ENCODE data around the gene USP6NL. TPM values are rescaled to one million over a fixed set of nuclear protein-coding genes. Genes with fewer than 3 reads are reported as not detected.
A peak's percentile ranks its signal among the peaks of the same experiment; 100 is the strongest.

Gene USP6NL
- total RNA-seq, 2 experiments from 2014 or later: 3.2 to 3.4 TPM

GRCh38 chr10:11479300-11479699 lies 132.2 kb downstream of the USP6NL start:
- CTCF ChIA-PET: interaction anchor here (1.6 kb wide), 1 partner anchor 19 kb away, joined by 4 read pairs; no protein-coding TSS in a partner anchor
- Mint-ChIP-seq H3K36me3 (peaks cover 4% of the 10 kb centered on the region), H3K27ac (no peak overlapping the region), H3K9me3 (no peaks in the 10 kb centered on the region), H3K27me3 (no peaks in the 10 kb centered on the region), H3K4me3 (no peak overlapping the region), H3K4me1 (ENCODE audit: low read depth) (peaks cover 9% of the 10 kb centered on the region)
- POLR2A ChIA-PET: interaction anchor here (0.6 kb wide), 1 partner anchor 1123 kb away, joined by 4 read pairs; no protein-coding TSS in a partner anchor
- intact Hi-C loops (cut with micrococcal nuclease): no loop called here
- no peak for DNase-seq

- POLR2A ChIA-PET: no interaction called here
Measured at GRCh38 chr10:11478807-11479206, 132.6 kb downstream of the USP6NL start.

GRCh38 chr10:11475831-11476434 lies 135.5 kb downstream of the USP6NL start:
- peaks cover 8% of the 10 kb centered on the region for H3K4me1 Mint-ChIP-seq (ENCODE audit: low read depth)
- POLR2A ChIA-PET: no interaction called here
- H3K4me3 Mint-ChIP-seq: no peak overlapping the region
- H3K9me3 Mint-ChIP-seq: no peaks in the 10 kb centered on the region
- H3K36me3 Mint-ChIP-seq: peaks cover 4% of the 10 kb centered on the region
- CTCF ChIA-PET: no interaction called here
- DNase-seq: no peak
- no peaks in the 10 kb centered on the region for H3K27me3 Mint-ChIP-seq
- intact Hi-C loops (cut with micrococcal nuclease): no loop called here
- H3K27ac Mint-ChIP-seq: no peak overlapping the region

More at GRCh38 chr10:11478807-11479206, 132.6 kb downstream of the USP6NL start:
- CTCF ChIA-PET: interaction anchor here (1.6 kb wide), 1 partner anchor 19 kb away, joined by 4 read pairs; no protein-coding TSS in a partner anchor
- DNase-seq: no peak
- H3K9me3 Mint-ChIP-seq: no peaks in the 10 kb centered on the region
- peaks cover 9% of the 10 kb centered on the region for H3K4me1 Mint-ChIP-seq (ENCODE audit: low read depth)
- no peaks in the 10 kb centered on the region for H3K27me3 Mint-ChIP-seq
- H3K36me3 Mint-ChIP-seq: peaks cover 4% of the 10 kb centered on the region
- intact Hi-C loops (cut with micrococcal nuclease): no loop called here
- H3K27ac Mint-ChIP-seq: no peak overlapping the region
- H3K4me3 Mint-ChIP-seq: no peak overlapping the region

DNA sequence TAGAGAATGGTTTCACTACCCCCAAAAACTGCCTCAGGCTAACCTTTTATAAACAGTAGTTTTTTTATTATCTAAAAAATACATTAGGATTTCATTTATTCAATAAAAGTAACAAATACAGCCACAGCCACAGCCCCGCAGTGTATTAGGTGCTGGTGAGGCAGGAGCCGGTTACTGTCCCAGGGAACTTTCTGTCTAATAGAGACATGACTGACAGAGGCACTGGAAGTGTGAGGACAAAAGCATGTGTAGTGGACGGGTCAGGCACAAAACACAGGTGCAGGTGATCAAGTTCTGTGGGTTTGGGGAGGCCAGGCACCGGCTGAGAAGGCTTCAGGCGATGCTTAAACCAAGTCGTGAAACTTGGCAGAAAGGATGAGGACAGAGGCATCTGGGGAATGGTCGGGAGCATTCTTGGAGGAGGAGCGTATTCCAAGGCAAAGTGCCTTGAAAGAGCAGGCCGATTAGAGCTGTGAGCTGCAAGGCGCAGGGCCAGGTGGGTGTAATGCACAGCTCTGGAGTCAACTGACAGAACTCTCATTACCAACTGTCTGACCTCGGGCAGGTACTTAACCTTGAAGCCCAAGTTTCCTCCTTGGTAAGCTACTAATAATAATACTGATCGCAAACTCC lies 138.2 kb downstream of the USP6NL start:
- DNase-seq: no peak
- no peaks in the 10 kb centered on the region for H3K27me3 Mint-ChIP-seq
- POLR2A ChIA-PET: no interaction called here
- no peak overlapping the region for H3K27ac Mint-ChIP-seq
- no peaks in the 10 kb centered on the region for H3K36me3 Mint-ChIP-seq
- no peak overlapping the region for H3K4me3 Mint-ChIP-seq
- CTCF ChIA-PET: interaction anchor here (1.4 kb wide), 1 partner anchor 284 kb away, joined by 3 read pairs; no protein-coding TSS in a partner anchor
- no peaks in the 10 kb centered on the region for H3K4me1 Mint-ChIP-seq (ENCODE audit: low read depth)
- intact Hi-C loops (cut with micrococcal nuclease): loop anchor here (2.0 to 5.0 kb wide), 3 partner anchors 38 to 361 kb away; no protein-coding TSS in a partner anchor
- no peaks in the 10 kb centered on the region for H3K9me3 Mint-ChIP-seq

DNA sequence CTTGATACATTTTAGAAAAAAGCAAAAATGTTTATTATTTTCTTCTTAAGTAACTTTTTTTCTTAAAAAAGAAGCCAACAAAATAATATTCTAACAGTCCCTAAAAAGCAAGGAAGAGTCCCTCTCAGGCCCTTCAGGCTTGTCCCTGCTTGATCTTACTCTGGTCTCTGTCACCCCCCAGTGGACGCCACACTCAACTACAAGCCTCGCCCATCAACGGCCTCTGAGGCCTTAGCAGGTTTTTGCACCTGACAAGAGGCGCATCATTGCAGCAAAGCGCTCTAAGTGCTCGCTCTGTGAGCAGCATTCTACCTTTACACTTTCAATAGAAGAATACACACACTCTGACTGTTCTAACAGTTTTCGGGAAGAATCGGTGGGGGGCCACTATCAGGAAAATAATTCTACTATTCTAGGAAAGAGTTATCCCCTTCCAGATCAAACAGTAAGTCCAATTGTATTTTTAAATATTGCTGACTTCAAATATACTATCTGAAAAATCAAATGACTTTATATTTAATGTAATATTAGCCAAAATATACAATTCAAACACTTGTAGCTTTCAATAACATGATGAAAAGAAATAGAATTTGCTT lies 139.2 kb downstream of the USP6NL start:
- H3K4me1 Mint-ChIP-seq (ENCODE audit: low read depth): no peaks in the 10 kb centered on the region
- ChIA-PET POLR2A (no interaction called here), CTCF (interaction anchor here (1.4 kb wide), 1 partner anchor 285 kb away, joined by 3 read pairs; no protein-coding TSS in a partner anchor)
- DNase-seq: peak; percentile 84
- intact Hi-C loops (cut with micrococcal nuclease): loop anchor here (1.0 to 5.0 kb wide), 4 partner anchors 37 to 360 kb away; no protein-coding TSS in a partner anchor
- H3K27ac Mint-ChIP-seq: peak overlapping the region; percentile 28
- H3K27me3 Mint-ChIP-seq: no peaks in the 10 kb centered on the region
- no peaks in the 10 kb centered on the region for H3K9me3 Mint-ChIP-seq
- H3K36me3 Mint-ChIP-seq: no peaks in the 10 kb centered on the region
- H3K4me3 Mint-ChIP-seq: no peak overlapping the region

DNA sequence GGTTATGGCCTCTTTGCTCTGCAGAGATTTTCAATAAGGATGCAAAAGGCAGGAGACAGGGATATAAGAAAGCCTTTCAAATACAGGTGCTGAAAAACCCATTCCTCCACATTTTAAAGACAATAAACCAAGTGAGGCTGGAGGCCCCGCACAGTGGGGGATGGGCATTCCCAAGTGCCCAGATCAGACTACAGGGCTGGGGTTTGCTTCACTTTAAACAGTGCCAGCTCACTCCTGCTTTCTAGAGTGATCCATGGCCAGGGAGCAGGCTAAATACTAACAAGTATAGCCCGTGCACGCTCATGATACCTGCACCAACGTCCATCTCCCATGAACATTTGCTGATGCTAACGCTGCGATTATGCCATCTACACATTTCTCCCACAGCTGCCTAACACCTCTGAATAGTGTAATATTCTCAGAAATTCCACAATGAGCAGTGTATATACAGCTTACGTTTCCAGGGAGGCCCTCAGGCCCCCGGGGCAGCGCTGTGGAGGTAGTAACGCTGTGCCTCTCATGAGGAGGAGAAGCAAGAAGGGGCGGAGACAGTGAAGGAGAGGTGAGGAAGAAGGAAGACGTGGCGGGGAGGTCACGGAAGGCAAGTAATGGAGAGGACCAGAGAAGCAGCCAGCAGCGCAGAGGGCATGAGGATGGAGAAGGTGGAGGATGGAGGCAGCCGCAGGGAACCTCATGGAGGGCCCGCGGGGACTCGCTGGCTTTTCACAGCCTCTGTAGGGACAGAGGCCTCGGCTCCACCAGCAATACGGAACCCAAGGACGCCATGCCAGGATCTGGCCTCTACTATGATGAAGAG lies 141.7 kb downstream of the USP6NL start:
- POLR2A ChIA-PET: no interaction called here
- Mint-ChIP-seq H3K9me3 (no peaks in the 10 kb centered on the region), H3K27ac (no peak overlapping the region), H3K36me3 (no peaks in the 10 kb centered on the region), H3K4me1 (ENCODE audit: low read depth) (no peaks in the 10 kb centered on the region), H3K4me3 (no peak overlapping the region), H3K27me3 (no peaks in the 10 kb centered on the region)
- no peak for DNase-seq
- CTCF ChIA-PET: no interaction called here
- intact Hi-C loops (cut with micrococcal nuclease): loop anchor here (5.0 kb wide), 2 partner anchors 197 to 357 kb away; no protein-coding TSS in a partner anchor

DNA sequence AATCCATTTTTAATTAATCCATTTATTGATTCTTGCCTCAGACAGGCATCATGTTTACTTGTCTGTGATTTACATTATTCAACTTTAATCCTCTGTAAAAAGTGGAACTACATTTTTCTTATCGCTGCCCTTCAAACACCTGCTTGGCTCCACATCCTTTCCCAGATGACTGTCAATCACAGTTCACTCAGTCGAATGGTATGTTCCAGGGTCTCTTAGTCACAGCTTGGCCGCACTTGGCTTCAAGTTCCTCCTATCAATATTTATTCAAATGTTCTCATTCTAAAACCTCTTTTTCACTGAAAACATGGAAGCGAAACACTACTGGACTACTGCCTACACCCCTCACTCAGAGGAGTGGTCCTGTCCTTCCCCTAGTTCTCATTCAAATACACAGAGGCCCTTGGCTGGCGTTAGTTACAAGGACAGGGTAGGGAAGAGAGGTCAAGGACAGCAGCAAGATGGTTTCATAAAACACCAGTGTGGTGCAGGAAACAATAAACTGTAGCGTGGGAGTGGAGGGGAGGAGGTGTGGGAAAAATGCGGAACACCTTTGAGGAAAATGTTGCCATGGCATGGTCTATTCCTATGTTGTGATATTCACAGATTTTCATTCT lies 143.2 kb downstream of the USP6NL start:
- Mint-ChIP-seq H3K4me1 (ENCODE audit: low read depth) (no peaks in the 10 kb centered on the region), H3K36me3 (no peaks in the 10 kb centered on the region), H3K9me3 (no peaks in the 10 kb centered on the region), H3K4me3 (no peak overlapping the region), H3K27ac (no peak overlapping the region), H3K27me3 (no peaks in the 10 kb centered on the region)
- ChIA-PET CTCF (no interaction called here), POLR2A (no interaction called here)
- intact Hi-C loops (cut with micrococcal nuclease): no loop called here
- DNase-seq: no peak

GRCh38 chr10:11465406-11465805 lies 146.0 kb downstream of the USP6NL start:
- no peaks in the 10 kb centered on the region for H3K36me3 Mint-ChIP-seq
- intact Hi-C loops (cut with micrococcal nuclease): no loop called here
- no peak overlapping the region for H3K27ac Mint-ChIP-seq
- no peak for DNase-seq
- no peaks in the 10 kb centered on the region for H3K9me3 Mint-ChIP-seq
- no peaks in the 10 kb centered on the region for H3K27me3 Mint-ChIP-seq
- no peaks in the 10 kb centered on the region for H3K4me1 Mint-ChIP-seq (ENCODE audit: low read depth)
- ChIA-PET CTCF (interaction anchor here (0.5 to 0.6 kb wide), 2 partner anchors 29 to 292 kb away, joined by 4 to 5 read pairs; no protein-coding TSS in a partner anchor), POLR2A (no interaction called here)
- H3K4me3 Mint-ChIP-seq: no peak overlapping the region

DNA sequence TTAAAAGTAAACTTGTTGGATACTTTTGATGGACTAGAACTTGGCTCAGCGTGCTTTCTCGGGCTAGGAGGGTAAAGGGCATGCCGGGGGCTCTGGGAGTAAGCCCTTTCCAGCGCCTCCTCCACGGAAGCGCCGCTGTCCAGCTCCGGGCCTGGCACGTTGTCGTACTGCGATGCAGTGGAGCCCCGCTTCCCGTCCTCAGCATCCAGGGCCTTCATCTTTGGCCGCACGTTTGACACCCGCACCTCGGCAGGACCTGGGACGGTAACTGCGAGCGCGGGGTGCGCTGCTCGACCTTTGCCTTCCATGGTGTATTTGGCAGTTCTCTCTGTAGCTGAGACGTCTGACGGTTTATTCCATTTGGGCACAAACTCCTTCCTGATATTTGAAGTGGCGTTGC lies 148.3 kb downstream of the USP6NL start:
- intact Hi-C loops (cut with micrococcal nuclease): no loop called here
- H3K27me3 Mint-ChIP-seq: no peaks in the 10 kb centered on the region
- H3K9me3 Mint-ChIP-seq: no peaks in the 10 kb centered on the region
- CTCF ChIA-PET: no interaction called here
- POLR2A ChIA-PET: no interaction called here
- no peak overlapping the region for H3K4me3 Mint-ChIP-seq
- no peaks in the 10 kb centered on the region for H3K4me1 Mint-ChIP-seq (ENCODE audit: low read depth)
- no peak overlapping the region for H3K27ac Mint-ChIP-seq
- H3K36me3 Mint-ChIP-seq: no peaks in the 10 kb centered on the region
- no peak for DNase-seq

GRCh38 chr10:11462071-11462470 lies 149.4 kb downstream of the USP6NL start:
- Mint-ChIP-seq H3K27ac (no peak overlapping the region), H3K4me1 (ENCODE audit: low read depth) (no peaks in the 10 kb centered on the region), H3K9me3 (no peaks in the 10 kb centered on the region), H3K4me3 (no peak overlapping the region), H3K36me3 (no peaks in the 10 kb centered on the region), H3K27me3 (no peaks in the 10 kb centered on the region)
- POLR2A ChIA-PET: no interaction called here
- CTCF ChIA-PET: no interaction called here
- intact Hi-C loops (cut with micrococcal nuclease): no loop called here
- DNase-seq: no peak

DNA sequence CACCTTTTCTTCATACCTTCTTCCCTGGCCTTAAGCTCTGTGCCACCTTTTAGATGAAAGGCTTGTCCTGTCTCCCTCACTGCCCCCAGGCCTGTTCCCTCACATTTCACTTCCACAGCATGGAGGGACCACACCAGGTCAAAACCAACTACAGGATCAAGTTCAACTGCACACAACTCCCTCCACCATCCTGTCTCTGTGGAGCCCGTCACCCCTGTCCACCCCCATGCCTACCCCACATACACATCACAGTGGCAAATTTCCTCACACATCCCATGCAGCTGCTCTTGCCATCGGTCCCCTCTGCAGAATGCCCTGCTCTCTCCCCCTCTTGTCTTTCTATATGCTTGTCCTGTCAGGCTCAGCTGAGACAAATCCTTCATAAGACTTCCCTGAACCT lies 154.1 kb downstream of the USP6NL start:
- no peaks in the 10 kb centered on the region for H3K27me3 Mint-ChIP-seq
- no peaks in the 10 kb centered on the region for H3K9me3 Mint-ChIP-seq
- H3K4me3 Mint-ChIP-seq: no peak overlapping the region
- CTCF ChIA-PET: no interaction called here
- POLR2A ChIA-PET: no interaction called here
- intact Hi-C loops (cut with micrococcal nuclease): no loop called here
- no peak for DNase-seq
- H3K27ac Mint-ChIP-seq: no peak overlapping the region
- H3K4me1 Mint-ChIP-seq (ENCODE audit: low read depth): no peaks in the 10 kb centered on the region
- H3K36me3 Mint-ChIP-seq: no peaks in the 10 kb centered on the region
